EL (cell line): ENCODE results near the gene NOXO1.

ENCODE experiments used
- DNase-seq: peaks from one replicate; pipeline ENCODE4 v3.0.0-alpha.2; 2016

The NOXO1 gene

DNA sequence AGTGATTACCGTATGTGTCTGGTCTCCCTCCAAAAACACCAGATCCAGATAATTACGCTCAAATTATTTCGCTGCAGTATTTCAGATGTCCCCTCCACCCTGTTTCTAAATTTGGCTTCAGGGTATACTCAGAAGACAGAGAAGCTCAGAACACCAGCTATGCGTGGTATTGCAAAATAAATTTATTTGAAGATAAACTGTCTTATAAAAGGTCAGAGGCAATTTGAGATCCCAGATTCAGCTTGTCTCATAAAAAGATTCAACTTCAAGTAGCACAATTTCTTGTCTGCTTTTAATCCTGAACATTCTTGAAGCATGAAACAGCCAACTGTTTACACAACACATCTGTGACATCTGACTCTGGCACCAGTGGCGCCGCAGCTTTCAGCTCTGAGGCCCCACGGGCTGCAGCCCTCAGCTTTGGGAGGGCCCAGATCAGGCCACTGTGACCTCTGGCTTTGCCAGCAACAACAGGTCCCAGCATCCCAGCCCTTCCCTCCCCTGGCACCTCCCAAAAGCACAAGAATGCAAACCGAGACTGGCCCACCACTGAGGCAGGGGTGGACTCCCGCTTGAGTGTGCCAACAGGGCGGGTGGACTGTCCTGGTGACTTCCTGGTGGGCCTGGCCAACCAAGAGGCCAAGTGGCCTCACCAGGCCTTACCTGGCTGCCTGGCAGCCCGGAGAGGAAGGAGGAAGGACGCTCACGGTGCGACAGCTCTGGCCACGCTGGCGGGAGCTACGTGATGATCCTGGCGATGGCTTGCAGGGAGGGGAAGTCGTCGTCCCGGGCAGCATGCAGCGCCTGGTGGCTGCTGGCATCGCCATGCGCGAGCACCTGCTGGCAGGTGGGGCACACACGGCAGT lies 16.5 kb upstream of the NOXO1 start:
- DNase-seq: peak; percentile 42

DNA sequence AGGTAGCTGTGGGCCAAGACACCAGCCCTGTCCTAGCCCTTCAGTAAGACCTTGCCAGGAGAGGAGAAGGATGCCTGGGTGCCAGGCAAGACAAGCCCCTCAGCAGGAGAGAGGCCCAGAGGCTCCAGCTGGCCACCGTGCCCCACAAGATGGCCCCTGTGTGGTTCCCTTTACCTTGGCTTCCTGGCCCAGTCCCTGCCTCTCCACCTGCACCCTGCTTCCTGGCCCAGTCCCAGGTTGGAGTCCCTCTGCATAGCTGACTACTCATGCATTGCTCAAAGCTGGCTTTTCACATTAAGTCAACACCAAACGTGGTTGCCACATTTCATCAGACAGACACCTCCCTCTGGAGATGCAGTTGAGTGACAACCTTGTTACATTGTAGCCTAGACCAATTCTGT lies 12.5 kb upstream of the NOXO1 start:
- DNase-seq: no peak

DNA sequence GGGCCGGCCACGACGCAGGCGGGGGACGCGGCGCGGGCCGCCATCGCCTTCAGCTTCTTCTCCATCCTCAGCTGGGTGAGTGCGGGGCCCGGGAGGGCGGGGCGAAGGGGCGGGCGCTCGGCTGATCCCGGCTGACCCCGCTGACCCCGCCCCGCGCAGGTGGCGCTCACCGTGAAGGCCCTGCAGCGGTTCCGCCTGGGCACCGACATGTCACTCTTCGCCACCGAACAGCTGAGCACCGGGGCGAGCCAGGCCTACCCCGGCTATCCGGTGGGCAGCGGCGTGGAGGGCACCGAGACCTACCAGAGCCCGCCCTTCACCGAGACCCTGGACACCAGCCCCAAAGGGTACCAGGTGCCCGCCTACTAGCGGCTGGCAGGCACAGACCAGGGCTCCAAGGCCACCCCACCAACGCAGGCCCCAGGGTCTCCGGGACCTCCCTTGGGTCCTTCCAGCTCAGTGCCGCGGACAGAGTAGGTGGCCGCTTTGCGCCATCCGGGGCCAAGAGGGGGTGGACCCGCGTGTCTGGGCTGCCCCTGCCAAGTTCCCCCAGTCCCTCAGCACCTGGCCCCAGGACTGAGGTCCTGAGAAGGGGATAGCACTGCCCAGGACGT lies 11.5 kb upstream of the NOXO1 start:
- no peak for DNase-seq

DNA sequence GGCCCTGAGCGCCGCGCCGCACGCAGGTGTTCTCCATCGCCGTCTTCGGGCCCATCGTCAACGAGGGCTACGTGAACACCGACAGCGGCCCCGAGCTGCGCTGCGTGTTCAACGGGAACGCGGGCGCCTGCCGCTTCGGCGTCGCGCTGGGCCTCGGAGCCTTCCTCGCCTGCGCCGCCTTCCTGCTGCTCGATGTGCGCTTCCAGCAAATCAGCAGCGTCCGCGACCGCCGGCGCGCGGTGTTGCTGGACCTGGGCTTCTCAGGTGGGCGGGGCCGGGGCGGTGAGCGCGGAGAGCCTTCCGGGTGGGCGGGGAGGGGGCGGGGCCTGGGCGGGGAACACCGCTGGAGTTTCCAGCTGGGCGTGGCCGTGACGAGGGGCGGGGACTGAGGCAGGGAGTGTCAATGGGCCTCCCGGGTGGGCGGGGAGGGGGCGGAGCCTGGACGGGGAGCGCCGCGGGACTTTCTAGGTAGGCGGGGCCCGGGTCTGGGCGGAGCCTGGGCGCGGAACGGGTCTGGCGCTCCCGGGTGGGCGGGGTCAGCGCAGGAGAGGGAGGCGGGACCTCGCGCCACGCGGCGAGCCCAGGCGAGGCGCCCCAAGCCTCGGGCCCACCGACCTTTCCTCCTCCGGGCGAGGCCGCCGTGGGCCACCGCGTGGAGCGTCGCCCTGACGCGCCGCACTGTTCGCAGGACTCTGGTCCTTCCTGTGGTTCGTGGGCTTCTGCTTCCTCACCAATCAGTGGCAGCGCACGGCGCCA lies 10.9 kb upstream of the NOXO1 start:
- peak; percentile 79 for DNase-seq

DNA sequence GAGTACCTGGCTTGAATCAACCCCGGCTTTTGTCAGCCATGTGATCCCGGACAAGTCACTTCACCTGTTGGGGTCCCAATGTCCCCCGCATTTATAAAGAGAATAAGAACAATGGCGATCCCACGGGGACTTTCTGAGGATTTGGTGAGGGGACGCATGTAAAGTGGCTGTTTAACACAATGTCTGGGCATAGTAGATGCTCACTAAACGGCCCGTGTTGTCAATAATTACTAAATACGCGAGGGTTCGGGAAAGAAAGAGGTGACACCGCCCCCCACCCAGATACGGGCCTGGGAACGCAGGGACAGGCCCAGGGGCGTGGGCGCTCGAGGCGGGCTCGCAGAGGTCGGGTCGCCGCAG lies 10.3 kb upstream of the NOXO1 start:
- no peak for DNase-seq

DNA sequence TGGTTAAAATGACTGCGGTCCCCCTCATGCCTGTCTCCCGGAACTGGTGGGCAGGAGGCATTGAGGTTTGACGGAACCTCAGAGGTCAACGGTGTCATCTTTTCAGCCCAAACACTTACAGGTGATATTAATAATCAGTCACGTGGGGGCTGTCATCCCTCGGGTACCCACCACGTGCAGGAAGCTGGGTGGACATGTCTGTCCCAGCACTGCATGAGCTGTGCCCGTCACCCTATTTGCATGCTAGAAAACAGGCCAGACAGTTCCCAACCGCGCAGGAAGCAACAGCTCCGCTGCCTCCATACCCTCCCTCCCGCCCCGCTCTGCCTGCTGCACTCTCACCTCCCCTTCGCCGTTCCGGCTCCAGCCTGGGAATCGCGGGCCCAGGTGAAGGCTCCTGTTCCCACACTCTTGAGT lies 9.9 kb upstream of the NOXO1 start:
- DNase-seq: no peak

DNA sequence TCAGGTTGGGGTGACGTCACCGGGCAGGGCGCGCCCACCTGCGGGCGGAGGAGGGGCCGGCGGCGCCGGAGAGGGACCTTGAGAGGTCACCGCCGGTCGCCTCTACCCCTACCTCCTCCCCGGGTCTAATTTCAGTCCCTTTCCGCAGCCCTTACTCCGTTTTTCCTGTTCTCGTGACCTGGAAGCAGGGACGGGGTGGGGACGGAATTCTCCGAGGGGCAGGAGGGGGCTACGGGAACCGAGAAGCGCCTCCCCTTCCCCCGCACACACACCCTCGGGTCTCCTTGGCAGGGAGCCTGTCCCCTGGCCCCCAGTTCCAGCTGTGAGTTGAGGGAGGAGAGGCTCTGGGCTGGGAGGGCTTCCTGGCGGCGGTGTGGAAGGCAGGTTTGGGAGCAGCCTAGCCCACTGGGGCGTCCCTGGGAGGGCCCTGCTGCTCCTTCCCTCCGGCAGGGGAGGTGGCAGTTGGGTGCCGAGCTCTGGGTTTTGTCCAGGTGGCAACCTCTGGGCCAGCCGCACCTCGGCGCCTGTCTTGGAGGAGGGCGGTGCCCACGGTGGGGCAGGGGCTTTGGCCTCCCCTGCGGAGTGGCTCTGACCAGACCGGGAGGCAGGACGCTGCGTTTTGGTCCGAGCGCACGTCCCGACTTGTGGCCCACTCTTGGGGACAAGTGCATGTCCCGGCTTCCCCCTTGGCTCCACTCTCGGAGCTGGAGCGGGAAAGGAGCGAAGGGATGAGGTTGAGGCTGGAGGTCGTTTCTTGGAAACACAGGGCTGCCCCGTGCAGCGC lies 9.3 kb upstream of the NOXO1 start:
- no peak for DNase-seq

DNA sequence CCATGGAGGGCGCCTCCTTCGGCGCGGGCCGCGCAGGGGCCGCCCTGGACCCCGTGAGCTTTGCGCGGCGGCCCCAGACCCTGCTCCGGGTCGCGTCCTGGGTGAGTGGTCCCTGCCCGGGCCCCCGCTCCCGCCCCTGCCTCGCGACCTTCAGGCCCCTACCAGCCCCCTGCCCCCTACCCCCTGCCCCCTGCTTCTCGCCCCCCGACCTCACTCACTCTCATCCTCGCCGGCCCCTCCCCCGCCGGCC lies 8.8 kb upstream of the NOXO1 start:
- no peak for DNase-seq

DNA sequence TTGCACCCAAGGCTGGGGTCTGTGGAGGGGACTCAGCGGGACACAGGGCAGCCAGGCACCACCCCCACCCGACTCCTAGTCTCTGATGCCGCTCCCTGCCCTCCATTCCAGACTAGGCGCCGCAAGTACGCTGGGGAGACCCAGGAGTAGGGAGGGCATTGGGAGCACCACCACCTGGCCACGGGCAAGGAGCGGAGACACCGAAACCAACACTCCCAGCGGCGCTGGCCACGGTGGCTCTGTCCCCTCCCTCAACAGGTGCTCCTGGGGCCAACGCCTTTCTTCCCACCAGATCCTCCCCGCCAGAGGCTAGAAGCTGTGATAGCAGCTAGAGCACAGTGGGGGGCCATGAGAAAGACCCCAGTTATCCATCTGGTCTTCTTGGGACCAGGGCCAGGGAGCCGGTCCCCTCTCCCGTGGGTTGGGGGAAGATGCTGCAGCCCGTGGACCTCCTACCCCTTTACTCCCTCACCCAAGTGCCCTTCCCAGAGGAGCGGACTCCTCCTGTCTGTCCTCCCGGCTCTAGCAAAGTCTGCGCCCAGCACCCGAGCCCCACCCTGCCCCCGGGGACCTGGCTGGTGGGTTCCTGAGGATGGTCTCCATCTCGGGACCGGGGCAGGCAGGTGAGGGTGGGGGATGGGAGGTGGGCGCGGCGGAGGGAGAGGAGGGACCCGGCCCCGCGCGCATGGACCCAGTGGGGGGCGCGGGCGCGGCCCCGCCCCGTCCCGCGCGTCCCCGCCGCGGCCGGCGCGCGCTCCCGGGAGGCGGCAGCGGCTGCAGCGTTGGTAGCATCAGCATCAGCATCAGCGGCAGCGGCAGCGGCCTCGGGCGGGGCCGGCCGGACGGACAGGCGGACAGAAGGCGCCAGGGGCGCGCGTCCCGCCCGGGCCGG lies 8.2 kb upstream of the NOXO1 start, which contains the start of gene SYNGR3:
TSS of gene SYNGR3 (plus strand) at position 762 of the 892 bp plus-strand sequence. CDS start 133 bp downstream, outside the sequence.
- peak; percentile 38 for DNase-seq

DNA sequence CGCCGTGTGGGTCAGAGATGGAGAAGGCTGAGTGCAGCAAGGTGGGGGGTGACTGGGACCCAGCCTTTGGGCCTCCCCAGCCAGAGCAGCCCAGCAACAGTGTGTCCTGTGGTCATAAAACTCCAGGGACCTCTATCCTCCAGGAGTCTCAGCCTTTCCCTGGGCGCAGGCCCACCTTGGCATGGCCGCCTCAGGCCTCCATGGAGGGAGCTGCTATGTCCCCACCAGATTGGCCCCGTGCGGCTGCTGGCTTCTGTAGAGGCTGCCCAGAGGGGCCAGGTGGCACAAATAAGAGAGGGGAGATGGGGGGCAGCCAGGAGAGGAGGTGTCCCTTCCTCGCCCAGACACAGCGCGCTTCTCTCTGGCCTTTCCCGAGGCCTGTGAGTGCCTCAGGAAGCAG lies 5.9 kb upstream of the NOXO1 start:
- DNase-seq: no peak

DNA sequence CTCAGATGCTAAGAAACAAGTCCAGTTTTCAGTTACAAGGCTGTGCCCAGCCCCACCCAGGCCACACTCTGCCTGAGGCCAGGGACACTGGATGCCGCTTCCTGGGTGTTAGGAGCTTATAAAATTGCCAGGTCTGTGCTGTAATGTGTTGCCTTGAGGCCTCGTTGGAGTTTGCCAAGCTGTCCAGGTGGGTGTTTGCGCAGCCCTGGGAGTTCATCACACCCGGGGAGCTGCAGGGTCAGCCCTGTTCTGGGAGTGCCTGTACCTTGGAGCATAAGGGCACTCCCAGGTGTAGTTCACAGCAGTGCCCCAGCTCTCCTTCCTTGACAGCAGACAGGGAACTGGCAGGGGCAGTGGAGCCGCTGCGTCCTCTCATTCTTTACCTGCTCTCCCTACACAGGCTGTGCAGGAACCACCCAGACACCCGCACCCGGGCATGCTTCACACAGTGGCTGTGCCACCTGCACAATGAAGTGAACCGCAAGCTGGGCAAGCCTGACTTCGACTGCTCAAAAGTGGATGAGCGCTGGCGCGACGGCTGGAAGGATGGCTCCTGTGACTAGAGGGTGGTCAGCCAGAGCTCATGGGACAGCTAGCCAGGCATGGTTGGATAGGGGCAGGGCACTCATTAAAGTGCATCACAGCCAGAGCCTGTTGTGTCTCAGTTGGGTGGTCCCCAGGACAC lies 4.3 kb upstream of the NOXO1 start:
- DNase-seq: no peak

DNA sequence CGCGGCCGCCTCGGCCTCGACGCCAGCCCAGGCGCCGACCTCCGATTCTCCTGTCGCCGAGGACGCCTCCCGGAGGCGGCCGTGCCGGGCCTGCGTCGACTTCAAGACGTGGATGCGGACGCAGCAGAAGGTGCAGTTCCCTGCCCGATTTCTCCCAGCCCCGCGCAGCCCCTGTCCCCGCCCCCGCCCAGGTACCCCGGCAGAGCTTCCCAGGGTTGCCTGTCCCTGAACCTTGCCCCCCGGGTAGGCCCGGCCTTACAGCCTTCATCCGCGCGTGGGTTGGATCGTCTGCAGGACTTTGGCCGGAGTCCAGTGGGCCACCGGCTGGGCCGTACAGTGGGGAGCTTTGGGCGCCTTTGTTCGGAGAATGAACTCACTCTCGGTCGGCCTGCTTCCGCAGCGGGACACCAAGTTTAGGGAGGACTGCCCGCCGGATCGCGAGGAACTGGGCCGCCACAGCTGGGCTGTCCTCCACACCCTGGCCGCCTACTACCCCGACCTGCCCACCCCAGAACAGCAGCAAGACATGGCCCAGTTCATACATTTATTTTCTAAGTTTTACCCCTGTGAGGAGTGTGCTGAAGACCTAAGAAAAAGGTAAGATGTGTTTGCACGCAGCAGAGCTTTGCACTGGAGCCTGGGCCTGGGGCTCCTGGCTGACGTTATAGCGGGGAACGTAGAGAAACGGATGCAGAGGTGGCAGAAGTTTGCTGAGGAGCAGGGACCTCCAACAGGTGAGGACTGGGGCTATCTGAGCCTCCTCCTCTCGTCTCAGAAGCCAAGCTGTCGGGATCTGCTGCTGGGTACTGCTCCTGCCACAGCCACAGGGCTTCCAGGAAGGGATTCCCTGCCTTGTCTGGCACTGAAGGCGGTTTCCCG lies 3.3 kb upstream of the NOXO1 start:
- peak; percentile 37 for DNase-seq

DNA sequence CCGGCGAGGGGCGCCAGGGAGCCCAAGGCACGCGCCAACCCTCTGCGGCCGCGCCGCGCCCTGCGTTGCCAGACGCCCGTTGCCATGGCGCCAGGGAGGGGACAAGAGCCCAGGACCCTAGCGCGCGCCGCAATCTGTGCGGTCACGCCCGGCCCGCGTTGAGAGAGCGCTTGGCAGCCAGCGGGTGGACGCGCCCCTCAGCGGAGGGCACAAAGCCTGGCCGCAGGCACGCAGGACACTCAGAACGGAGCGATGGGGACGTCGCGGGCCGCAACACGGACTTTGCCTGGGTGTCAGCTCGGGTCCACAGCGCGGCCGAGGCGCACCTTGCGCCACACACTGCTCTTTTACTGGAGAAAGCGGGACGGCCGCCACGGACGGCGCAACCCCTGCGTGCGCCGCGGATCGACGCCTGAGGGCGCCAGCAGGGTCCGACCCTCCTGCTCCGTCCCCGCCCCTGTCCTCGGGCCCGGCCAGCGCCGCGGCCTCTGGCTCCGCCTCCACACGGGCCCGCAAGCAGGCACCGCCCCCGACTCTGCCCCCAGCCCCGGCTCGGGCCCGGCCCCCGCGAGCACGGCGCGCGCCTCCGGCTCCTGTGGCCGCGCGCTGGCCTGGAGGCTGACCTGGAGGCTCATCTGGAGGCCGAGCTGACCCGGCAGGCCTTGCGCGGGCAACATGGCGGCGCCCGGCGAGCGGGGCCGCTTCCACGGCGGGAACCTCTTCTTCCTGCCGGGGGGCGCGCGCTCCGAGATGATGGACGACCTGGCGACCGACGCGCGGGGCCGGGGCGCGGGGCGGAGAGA lies 2.5 kb upstream of the NOXO1 start, which contains the start of gene GFER:
TSS of gene GFER (plus strand) at position 650 of the 803 bp plus-strand sequence. CDS start at position 676, 26 bp downstream.
- DNase-seq: peak; percentile 92

DNA sequence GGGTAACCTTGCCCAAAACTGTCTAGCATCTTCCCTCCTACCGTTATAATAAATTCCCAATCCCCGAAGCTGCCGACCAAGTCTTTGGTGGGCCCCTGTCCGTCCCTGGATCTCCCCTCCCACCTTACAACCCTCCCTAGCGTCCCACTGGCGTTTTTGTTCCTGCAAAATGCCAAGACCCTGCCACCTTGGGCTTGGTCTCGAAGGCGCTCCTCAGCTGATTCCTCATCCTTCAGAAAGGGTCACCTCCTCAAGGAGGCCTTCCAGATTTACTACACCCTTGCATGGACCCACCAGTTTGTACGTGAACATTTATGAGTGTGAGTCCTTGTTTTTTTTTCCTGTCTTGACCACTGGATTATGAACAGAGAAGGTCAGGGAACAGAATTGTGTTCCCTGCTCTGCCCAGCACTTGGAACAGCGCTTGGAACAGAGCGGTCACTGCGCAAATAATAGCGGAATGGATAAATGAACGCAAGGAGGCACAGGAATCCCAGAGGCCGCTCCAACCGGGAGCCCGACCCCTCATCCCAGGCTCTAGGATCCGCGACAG lies 1.8 kb upstream of the NOXO1 start:
- DNase-seq: no peak

DNA sequence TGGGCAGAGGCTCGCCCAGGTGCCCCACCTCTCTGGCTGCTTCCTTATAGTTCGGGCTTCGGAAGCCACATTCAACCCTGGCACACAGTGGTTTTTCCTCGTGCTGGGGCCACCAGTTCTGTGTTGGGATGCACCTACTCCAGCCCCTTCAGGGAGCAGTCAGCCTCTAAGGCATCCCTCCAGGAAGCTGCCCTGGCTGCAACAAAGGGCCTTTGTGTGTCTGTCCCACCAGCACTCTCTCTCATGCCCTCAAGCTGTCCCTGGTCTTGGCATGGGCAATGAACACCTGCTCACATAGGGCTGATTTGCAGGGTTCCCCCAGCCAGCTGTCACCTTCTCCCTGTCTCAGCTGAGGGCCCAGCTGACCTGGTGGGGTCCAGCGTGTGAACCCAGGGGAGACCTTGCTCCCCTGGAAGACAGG lies 754 bp upstream of the NOXO1 start:
- DNase-seq: no peak

DNA sequence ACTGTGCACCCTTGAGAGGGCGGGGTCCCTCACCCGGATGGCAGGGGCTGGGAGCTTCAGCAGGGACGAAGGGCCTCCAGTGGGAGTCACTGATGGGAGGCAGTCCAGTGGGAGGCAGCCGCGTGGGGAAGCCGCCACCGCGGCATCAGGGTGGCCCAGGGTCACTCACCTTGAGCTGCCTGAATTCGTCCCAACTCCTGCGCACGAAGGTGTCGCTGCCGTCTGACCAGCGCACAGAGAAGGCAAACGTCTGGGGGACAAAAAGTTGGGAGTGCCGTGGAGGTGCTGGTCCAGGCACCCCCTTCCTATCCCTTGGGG lies 540 bp downstream of the NOXO1 start:
- DNase-seq: no peak

DNA sequence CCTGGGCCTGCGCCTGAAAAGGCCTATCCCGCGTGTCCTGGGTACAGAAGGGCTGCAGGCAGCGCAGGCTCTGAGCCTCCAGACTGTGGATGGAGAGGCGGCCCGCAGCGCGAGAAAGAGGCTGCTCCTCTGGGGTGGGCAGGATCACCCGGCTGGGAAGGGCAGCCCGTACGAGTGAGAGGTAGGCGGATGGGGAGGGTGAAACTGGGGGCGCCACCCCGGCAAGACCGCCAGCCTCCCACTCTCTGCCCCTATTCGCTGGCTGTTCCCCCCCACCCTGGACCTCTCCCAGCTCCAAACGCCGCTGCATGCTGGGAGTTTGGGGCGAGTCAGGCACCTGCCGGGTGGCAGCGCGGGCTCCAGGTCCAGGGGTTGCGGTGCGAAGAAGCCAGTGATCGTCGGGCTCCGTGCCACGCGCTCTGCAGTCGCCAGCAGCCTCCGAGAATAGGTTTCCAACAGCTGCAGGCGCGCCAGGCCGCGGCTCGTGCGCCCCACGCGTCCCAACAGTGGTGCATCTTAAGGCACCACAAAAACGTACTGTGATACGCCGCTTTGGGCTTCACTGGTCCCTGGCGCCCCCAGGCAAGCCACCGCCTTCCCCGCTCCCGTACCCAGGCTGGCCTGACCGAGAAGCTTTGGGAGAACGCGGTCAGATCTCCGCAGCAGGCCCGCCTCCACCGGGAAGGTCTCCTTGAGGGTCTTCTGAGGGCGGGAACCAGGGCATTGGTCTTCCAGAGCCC lies 1.1 kb downstream of the NOXO1 start:
- no peak for DNase-seq

DNA sequence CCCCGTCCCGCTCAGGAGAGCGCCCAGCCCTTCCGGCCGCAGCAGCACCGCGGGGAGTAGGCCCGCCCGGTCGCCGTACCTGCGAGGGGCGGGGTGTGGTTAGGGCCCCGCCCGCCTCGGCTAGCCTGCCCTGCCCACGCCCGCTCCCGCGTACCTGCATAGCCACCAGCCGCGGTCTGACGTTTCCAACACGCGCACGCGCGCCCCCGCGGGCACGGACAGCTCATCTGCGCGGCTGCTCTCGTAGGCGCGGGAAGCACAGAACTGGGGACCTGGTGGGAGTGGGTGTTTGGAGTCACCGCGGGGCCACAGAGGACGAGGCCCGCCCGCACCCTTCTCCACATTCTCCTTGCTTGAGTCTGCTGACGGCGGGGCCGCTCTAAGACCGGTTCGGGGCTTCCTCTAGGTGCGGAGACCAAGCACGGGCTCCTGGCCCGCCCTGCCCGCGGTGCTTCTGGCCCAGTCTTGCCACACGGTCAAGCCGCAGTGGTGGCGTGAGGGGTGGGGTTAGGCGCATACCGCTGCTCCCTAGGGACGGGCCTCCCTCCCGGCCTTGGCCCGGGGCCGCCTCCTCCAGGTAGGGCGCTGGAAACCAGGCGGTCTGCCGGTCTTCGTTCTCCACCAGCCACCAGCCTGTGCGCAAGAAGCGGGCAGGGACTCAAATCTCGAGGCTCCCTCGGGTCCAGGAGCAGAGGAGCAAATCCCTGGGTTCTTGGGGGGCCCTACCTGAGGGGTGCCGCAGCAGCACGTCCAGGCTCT lies 1.8 kb downstream of the NOXO1 start:
- DNase-seq: no peak
